ENCODE data around the gene CD200.

CD200 gene

DNA sequence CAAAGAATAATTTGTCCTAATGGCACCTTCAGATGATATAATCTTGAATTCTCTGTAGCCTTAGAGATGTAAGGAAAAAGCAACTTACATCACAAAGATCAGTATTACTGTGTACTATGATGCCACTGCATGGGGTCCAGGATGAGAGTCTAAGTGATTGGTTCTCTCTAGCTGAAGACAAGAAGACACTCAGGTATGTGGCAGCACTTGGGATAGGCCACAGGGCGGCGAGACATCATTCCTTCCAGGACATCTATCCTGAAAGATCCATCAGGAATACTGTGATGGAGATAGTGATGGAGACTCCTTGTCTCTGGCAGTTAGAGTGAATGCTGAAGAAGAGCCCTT lies 2.5 kb downstream of the CD200 start:
- no peak for DNase-seq (ENCODE audit: extremely low spot score)
- TF ChIP-seq, protein P1, sequence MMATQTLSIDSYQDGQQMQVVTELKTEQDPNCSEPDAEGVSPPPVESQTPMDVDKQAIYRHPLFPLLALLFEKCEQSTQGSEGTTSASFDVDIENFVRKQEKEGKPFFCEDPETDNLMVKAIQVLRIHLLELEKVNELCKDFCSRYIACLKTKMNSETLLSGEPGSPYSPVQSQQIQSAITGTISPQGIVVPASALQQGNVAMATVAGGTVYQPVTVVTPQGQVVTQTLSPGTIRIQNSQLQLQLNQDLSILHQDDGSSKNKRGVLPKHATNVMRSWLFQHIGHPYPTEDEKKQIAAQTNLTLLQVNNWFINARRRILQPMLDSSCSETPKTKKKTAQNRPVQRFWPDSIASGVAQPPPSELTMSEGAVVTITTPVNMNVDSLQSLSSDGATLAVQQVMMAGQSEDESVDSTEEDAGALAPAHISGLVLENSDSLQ (IDR thresholded peaks at IDR 0.05), result no peak
- no peak for TF ChIP-seq LEF1 (IDR thresholded peaks at IDR 0.05; ENCODE audit: borderline replicate concordance)
- no peak for TF ChIP-seq TARDBP (IDR thresholded peaks at IDR 0.05)
- TF ChIP-seq HDGF (IDR thresholded peaks at IDR 0.05; ENCODE audit: borderline replicate concordance), result no peak
- TF ChIP-seq SP1 (IDR thresholded peaks at IDR 0.05), result no peak
- no peak for TF ChIP-seq ELF4 (IDR thresholded peaks at IDR 0.05)
- TF ChIP-seq ARNT (IDR thresholded peaks at IDR 0.05), result no peak
- TF ChIP-seq NFRKB (IDR thresholded peaks at IDR 0.05), result no peak
- no peak for TF ChIP-seq ZNF384 (IDR thresholded peaks at IDR 0.05)
- no peak for TF ChIP-seq BHLHE40 (IDR thresholded peaks at IDR 0.05; ENCODE audit: borderline replicate concordance)
- POLR2A ChIA-PET, result no interaction called here
- CTCF ChIA-PET, result no interaction called here

DNA sequence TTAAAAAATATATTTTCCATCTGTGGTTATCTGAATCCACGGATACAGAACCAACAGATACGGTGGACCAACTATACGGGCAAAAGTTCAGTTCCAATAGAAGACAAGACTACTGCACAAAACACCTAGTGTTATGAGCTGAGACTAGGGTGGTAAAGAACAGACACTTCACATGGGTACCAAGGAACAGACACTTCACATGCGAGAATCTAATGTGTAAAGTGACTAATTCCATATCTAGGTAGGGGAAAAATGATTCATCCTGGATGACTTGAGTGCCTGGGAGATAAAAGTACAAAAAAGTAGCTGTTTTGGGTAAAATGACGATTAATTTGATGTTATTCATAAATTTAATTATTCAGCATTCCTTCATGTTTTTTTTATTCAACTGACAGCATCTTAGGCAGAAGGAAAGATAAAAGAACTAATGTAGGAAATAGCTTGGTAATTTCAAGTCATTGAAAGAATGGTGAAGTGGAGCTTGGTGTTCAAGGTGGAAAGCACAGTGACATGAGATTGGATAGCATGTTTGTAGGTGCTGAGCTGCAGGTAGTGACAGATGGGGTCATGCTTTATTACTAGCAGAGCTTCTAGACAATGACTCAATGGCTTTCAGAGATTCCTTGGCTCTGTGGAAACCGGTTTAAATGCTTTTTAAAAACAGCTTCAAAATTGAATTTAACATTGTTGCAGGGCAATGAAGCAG lies 5.2 kb downstream of the CD200 start:
- DNase-seq (ENCODE audit: extremely low spot score), result no peak
- TF ChIP-seq SP1 (IDR thresholded peaks at IDR 0.05) (no peak), HDGF (IDR thresholded peaks at IDR 0.05; ENCODE audit: borderline replicate concordance) (no peak), SUZ12 (IDR thresholded peaks at IDR 0.05) (no peak), FOXM1 (IDR thresholded peaks at IDR 0.05; ENCODE audit: borderline replicate concordance) (no peak), BHLHE40 (IDR thresholded peaks at IDR 0.05; ENCODE audit: borderline replicate concordance) (no peak), L3MBTL2 (conservative IDR thresholded peaks at IDR 0.05) (no peak), ZNF384 (IDR thresholded peaks at IDR 0.05) (no peak), NFRKB (IDR thresholded peaks at IDR 0.05) (no peak), CTBP1 (IDR thresholded peaks at IDR 0.05; ENCODE audit: borderline replicate concordance) (no peak), ELF4 (IDR thresholded peaks at IDR 0.05) (no peak), FOXA1 (IDR thresholded peaks at IDR 0.05) (no peak), LEF1 (IDR thresholded peaks at IDR 0.05; ENCODE audit: borderline replicate concordance) (no peak), ARNT (IDR thresholded peaks at IDR 0.05) (no peak), FOXK2 (IDR thresholded peaks at IDR 0.05) (no peak), TARDBP (IDR thresholded peaks at IDR 0.05) (no peak)
- TF ChIP-seq, protein P1 (IDR thresholded peaks at IDR 0.05), result no peak
- POLR2A ChIA-PET, result no interaction called here
- CTCF ChIA-PET, result no interaction called here

DNA sequence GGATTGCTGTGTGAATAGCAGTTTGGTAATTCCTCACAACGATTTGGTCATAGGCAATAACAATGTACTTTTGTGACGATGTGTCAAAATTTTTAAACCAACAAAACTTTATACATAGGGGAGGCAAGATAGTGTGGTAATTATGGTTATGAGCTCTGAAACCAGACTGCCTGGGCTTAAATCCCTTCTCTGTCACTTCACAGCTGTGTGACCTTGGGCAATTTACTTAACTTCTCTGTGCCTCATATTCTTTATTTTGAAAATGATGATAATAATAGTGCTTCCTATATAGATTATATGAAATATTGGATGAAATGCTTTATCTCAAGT lies 5.7 kb downstream of the CD200 start:
- TF ChIP-seq ARNT (IDR thresholded peaks at IDR 0.05) (no peak), NFRKB (IDR thresholded peaks at IDR 0.05) (no peak), HDGF (IDR thresholded peaks at IDR 0.05; ENCODE audit: borderline replicate concordance) (no peak), FOXK2 (IDR thresholded peaks at IDR 0.05) (no peak), CTBP1 (IDR thresholded peaks at IDR 0.05; ENCODE audit: borderline replicate concordance) (no peak), BHLHE40 (IDR thresholded peaks at IDR 0.05; ENCODE audit: borderline replicate concordance) (no peak), LEF1 (IDR thresholded peaks at IDR 0.05; ENCODE audit: borderline replicate concordance) (no peak), FOXA1 (IDR thresholded peaks at IDR 0.05) (no peak), SUZ12 (IDR thresholded peaks at IDR 0.05) (no peak), TARDBP (IDR thresholded peaks at IDR 0.05) (no peak), FOXM1 (IDR thresholded peaks at IDR 0.05; ENCODE audit: borderline replicate concordance) (no peak), ELF4 (IDR thresholded peaks at IDR 0.05) (no peak), L3MBTL2 (conservative IDR thresholded peaks at IDR 0.05) (no peak)
- TF ChIP-seq, protein P1 (IDR thresholded peaks at IDR 0.05), result no peak
- no peak for DNase-seq (ENCODE audit: extremely low spot score)
- ChIA-PET POLR2A (no interaction called here), CTCF (no interaction called here)

DNA sequence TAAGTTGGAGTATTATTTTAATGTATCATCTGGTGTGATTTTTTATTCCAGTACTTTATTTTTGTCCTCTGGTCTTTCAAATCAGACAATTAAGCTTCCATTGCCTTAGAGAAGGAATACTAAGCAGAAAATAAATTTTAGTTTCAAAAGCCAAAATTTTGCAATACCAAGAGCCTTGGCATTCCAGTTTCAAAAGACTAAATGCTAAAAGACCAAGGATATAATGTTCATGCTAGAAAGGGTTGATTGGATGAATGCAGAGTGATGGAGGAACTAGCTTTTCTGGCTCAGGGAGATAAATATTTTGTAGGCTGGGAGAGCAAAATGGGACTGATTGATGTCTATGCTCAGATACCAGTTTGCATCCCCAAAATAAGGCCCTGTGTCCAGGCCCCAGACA lies 6.2 kb downstream of the CD200 start:
- DNase-seq (ENCODE audit: extremely low spot score), result no peak
- ChIA-PET CTCF (no interaction called here), POLR2A (no interaction called here)
- TF ChIP-seq, protein P1 (IDR thresholded peaks at IDR 0.05), result no peak
- no peak for TF ChIP-seq SP1 (IDR thresholded peaks at IDR 0.05)
- TF ChIP-seq NFRKB (IDR thresholded peaks at IDR 0.05), result no peak
- TF ChIP-seq HDGF (IDR thresholded peaks at IDR 0.05; ENCODE audit: borderline replicate concordance), result no peak
- TF ChIP-seq FOXA1 (IDR thresholded peaks at IDR 0.05), result no peak
- no peak for TF ChIP-seq ARNT (IDR thresholded peaks at IDR 0.05)
- TF ChIP-seq L3MBTL2 (conservative IDR thresholded peaks at IDR 0.05), result no peak
- no peak for TF ChIP-seq LEF1 (IDR thresholded peaks at IDR 0.05; ENCODE audit: borderline replicate concordance)
- TF ChIP-seq BHLHE40 (IDR thresholded peaks at IDR 0.05; ENCODE audit: borderline replicate concordance), result no peak
- no peak for TF ChIP-seq FOXM1 (IDR thresholded peaks at IDR 0.05; ENCODE audit: borderline replicate concordance)

DNA sequence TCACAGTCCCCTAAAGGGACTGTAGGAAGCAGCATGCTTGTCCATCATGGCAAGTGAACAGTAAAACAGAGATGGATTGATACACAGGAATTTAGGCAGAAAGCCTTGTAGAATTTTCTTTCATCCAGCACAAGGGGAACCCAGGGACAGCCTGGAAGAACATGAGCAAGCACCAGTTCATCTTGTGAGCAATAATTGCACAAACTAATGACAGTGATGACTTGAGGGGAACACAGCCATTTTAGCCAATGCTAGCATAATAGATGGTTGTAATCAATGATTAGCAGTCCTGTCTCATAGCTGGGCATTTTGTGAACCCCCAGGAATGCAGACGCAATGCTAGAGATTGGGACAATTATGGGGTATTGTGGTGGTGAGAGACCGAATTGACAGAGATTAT lies 6.7 kb downstream of the CD200 start:
- ChIA-PET POLR2A (no interaction called here), CTCF (no interaction called here)
- no peak for DNase-seq (ENCODE audit: extremely low spot score)
- TF ChIP-seq, protein P1 (IDR thresholded peaks at IDR 0.05), result no peak
- TF ChIP-seq L3MBTL2 (conservative IDR thresholded peaks at IDR 0.05) (no peak), FOXK2 (IDR thresholded peaks at IDR 0.05) (no peak), CTBP1 (IDR thresholded peaks at IDR 0.05; ENCODE audit: borderline replicate concordance) (no peak), NFRKB (IDR thresholded peaks at IDR 0.05) (no peak), SP1 (IDR thresholded peaks at IDR 0.05) (no peak), ARNT (IDR thresholded peaks at IDR 0.05) (no peak), SUZ12 (IDR thresholded peaks at IDR 0.05) (no peak), ZNF384 (IDR thresholded peaks at IDR 0.05) (no peak), FOXM1 (IDR thresholded peaks at IDR 0.05; ENCODE audit: borderline replicate concordance) (no peak), LEF1 (IDR thresholded peaks at IDR 0.05; ENCODE audit: borderline replicate concordance) (no peak), FOXA1 (IDR thresholded peaks at IDR 0.05) (no peak), ELF4 (IDR thresholded peaks at IDR 0.05) (no peak), BHLHE40 (IDR thresholded peaks at IDR 0.05; ENCODE audit: borderline replicate concordance) (no peak)

Measured in HEK293T (cell line).